ENCODE results near the gene SPRED3. TPM values are rescaled to one million over a fixed set of nuclear protein-coding genes. Genes with fewer than 3 reads are reported as not detected.

Gene SPRED3
- total RNA-seq, 1 donor from 2014 or later: 3.2 TPM

DNA sequence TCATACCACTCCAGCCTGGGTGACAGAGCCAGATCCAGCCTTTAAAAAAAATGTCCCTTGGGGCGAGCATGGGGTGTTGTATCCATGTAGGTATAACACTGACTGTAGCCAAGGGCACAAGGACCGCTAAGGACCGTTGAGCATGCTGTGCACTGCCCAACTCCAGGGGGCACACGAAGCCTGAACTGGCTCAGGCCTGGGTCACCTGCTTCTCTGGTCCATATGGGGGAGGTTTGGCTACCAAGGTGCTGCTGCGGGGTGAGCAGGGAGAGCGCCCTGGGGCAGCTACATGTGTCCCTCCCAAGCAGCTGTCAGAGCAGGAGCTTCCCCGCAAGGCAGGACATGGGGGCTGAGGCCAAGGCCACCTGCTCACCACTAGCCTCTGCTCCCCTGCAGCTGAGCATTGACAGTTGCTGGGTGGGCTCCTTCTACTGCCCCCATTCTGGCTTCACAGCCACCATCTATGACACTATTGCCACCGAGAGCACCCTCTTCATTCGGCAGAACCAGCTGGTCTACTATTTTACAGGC, 36.6 kb upstream of the SPRED3 start:
- H3K4me1 Mint-ChIP-seq (ENCODE audit: unreplicated experiment): no peaks in the 10 kb centered on the region
- H3K27me3 Mint-ChIP-seq (ENCODE audit: unreplicated experiment): peaks cover 7% of the 10 kb centered on the region
- H3K4me3 Mint-ChIP-seq (ENCODE audit: unreplicated experiment): no peak overlapping the region
- no peaks in the 10 kb centered on the region for H3K9me3 Mint-ChIP-seq (ENCODE audit: unreplicated experiment)
- H3K27ac Mint-ChIP-seq (ENCODE audit: unreplicated experiment): no peak overlapping the region
- no peak for DNase-seq (ENCODE audit: low spot score)
- H3K36me3 Mint-ChIP-seq (ENCODE audit: low read depth, unreplicated experiment): no peaks in the 10 kb centered on the region
- no peak for TF ChIP-seq CTCF (IDR thresholded peaks at IDR 0.05; ENCODE audit: unreplicated experiment)

DNA sequence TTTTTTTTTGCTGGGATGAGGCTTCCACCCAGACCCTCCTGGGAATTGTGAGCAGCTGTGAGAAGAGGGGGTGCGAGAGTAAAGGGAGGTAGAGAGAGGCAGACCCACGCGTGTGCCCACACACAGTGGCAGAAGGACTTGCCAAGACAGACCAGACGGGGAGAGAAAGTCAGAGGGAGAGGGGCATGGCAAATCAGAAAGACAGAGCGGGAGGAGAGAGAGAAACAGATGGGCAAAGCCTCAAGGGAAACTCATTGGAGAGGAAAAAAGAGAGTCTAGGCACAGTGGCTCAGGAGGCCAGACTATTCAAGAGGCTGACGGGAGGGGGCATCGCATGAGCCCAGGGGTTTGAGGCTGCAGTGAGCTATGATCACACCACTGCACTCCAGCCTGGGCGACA, 35.9 kb upstream of the SPRED3 start:
- Mint-ChIP-seq H3K4me3 (ENCODE audit: unreplicated experiment) (no peak overlapping the region), H3K36me3 (ENCODE audit: low read depth, unreplicated experiment) (no peaks in the 10 kb centered on the region), H3K27ac (ENCODE audit: unreplicated experiment) (no peak overlapping the region), H3K4me1 (ENCODE audit: unreplicated experiment) (no peaks in the 10 kb centered on the region), H3K27me3 (ENCODE audit: unreplicated experiment) (peaks cover 7% of the 10 kb centered on the region), H3K9me3 (ENCODE audit: unreplicated experiment) (no peaks in the 10 kb centered on the region)
- no peak for DNase-seq (ENCODE audit: low spot score)
- no peak for TF ChIP-seq CTCF (IDR thresholded peaks at IDR 0.05; ENCODE audit: unreplicated experiment)

DNA sequence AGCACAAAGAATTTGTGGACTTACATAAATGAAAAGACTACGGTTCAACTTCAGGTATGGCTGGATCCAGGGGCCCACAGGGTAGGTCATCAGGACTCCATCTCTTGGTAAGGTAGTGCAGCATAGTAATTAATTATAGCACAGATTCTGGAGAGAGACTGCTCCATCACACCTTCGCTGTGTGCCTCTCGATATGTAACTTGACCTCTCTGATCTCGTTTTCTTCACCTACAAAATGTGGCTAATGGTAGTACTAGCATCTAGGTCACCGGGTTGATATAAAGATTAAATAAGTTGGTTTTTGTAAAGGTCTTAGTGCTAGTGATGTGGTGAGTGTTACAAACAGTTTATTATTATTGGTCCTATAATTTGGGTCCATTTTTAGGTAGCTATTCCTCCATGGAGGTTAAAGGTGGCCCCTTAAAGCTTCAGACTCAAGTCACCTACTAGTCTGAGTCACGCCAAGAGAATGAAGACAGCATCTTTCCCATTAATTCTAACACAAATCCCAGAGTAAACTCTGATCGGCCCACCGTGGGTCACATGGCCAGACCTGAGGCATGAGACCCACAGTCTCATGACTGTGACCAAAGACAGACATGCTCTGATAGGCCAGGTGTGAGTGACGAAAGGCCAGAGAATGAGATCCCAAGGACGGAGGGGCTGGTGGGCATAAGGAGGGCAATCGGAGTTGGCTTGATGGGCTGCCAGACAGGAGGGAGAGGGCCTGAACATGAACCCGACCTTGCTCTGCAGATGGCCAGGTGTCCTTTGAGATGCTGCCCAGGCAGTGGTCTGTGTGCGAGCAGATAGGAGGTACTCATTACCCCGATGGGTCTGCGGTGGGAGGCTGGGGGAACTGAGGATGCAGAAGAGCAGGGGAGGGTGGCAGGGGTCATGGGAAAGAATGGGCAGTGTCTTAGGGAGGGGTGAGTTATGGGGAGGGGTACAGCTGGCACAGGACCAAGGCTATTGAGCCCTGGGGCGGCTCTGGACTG, 32.5 kb upstream of the SPRED3 start:
- no peak overlapping the region for H3K27ac Mint-ChIP-seq (ENCODE audit: unreplicated experiment)
- peaks cover 19% of the 10 kb centered on the region for H3K27me3 Mint-ChIP-seq (ENCODE audit: unreplicated experiment)
- no peak for DNase-seq (ENCODE audit: low spot score)
- peaks cover 5% of the 10 kb centered on the region for H3K4me1 Mint-ChIP-seq (ENCODE audit: unreplicated experiment)
- peaks cover 6% of the 10 kb centered on the region for H3K36me3 Mint-ChIP-seq (ENCODE audit: low read depth, unreplicated experiment)
- no peak overlapping the region for H3K4me3 Mint-ChIP-seq (ENCODE audit: unreplicated experiment)
- TF ChIP-seq CTCF (IDR thresholded peaks at IDR 0.05; ENCODE audit: unreplicated experiment): no peak
- no peaks in the 10 kb centered on the region for H3K9me3 Mint-ChIP-seq (ENCODE audit: unreplicated experiment)

DNA sequence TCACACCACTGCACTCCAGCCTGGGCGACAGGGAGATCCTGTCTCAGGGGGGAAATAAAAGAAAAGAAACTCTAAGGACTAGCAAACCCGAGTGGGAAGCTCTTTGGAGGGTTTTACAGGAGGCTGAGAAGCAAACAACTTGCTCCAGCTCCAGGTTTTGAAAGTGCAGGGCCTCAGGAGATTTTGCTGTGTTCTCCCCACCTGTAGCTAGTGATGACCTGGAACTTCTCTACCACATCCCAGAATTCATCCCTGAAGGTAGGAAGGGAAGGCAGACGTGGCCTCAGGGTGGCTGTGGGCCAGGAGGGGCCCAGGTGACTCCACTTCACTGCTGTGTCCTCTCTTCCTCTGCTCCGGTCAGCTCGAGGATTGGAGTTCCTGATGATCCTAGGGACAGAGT, 30.4 kb upstream of the SPRED3 start:
- Mint-ChIP-seq H3K4me1 (ENCODE audit: unreplicated experiment) (peaks cover 7% of the 10 kb centered on the region), H3K4me3 (ENCODE audit: unreplicated experiment) (no peak overlapping the region), H3K9me3 (ENCODE audit: unreplicated experiment) (no peaks in the 10 kb centered on the region), H3K27ac (ENCODE audit: unreplicated experiment) (no peak overlapping the region), H3K36me3 (ENCODE audit: low read depth, unreplicated experiment) (peaks cover 6% of the 10 kb centered on the region), H3K27me3 (ENCODE audit: unreplicated experiment) (peaks cover 21% of the 10 kb centered on the region)
- no peak for TF ChIP-seq CTCF (IDR thresholded peaks at IDR 0.05; ENCODE audit: unreplicated experiment)
- no peak for DNase-seq (ENCODE audit: low spot score)

Measured in endothelial cell (in vitro differentiated cells).